HG03457 (cell line): ENCODE results near the gene NKAPD1.
A peak's percentile ranks its signal among the peaks of the same experiment; 100 is the strongest.
"Not testable (repeated sequence)": the region's sequence is repeated elsewhere in the genome, so short reads cannot be mapped to it uniquely, and the experiment has no call there.

Source experiments
- ATAC-seq: cut with Tn5 transposase; IDR thresholded peaks from one replicate; pipeline ENCODE4 v1.9.1; 2021; ENCODE audit warnings: moderate number of reproducible peaks; ENCODE audit not compliant: unreplicated experiment

The NKAPD1 gene

GRCh38 chr11:112073941-112074811, at the start of gene NKAPD1, which contains the start of gene PIH1D2:
Gene NKAPD1 (plus strand): TSS chr11:112074299. CDS start chr11:112075575, 1,276 bp downstream.
Gene PIH1D2 (minus strand): TSS chr11:112074017. CDS start chr11:112073174, 843 bp downstream.
- peak; percentile 74 for ATAC-seq

DNA sequence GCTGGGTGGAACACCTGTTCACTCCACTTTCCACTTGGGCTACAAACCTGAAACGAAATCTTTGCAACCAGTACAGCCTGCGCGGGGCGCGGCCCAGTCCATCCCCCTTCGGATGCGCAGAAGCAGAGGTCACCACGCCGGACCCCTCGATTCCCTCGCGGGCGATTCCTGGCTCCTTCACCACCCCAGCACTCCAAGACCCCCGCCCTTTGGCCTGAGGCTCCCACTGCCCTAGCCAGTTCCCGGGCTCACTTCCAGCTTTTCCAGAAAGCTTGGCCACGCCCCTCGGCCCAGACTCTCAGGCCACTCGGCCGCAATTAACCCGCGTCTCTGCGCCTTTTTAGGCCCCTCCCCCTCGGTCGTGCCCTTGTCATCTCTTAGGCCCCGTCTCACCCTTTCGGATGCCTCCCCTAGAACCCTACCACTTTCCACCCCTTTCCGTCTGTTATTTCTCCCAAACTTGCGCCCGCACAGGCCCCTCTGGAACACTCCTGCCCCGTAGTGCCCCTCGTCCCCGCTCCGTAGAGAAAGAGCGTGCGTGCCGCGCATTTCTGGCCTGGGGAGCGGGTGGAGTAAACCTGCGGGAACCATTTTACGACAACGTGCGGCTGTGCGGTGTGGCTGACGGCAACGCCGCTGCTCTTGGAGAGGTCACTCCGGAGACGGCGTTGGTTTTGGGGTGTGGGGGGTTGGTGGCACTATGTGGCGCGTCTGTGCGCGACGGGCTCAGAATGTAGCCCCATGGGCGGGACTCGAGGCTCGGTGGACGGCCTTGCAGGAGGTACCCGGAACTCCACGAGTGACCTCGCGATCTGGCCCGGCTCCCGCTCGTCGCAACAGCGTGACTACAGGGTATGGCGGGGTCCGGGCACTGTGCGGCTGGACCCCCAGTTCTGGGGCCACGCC, 49.1 kb upstream of the NKAPD1 start, which contains the start of gene DLAT:
TSS of gene DLAT (plus strand) at position 636 of the 906 bp plus-strand sequence. CDS start at position 701, 65 bp downstream.
- ATAC-seq = peak; percentile 67

GRCh38 chr11:112025707-112026106, 48.4 kb upstream of the NKAPD1 start:
- no peak for ATAC-seq

- ATAC-seq = not testable (repeated sequence)
Measured at GRCh38 chr11:112026784-112027410, 47.2 kb upstream of the NKAPD1 start.

DNA sequence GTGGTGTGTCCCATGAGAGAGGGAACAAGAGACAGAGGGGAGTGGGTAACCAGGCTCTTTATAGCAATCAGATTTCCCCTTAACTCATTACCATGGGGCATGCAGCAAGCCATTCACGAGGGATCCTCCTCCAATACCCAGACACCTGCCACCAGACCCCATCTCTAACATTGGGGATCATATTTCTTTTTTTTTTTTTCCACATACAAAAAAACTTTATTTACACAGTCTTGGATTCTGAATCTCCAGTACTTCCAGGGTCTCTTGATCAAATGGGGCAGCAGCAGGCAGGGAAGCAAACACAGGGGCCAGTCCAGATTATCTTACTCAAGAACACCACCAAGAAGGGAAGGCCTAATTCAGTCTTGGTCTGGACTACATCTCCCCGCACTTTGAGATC, 44.6 kb upstream of the NKAPD1 start:
- ATAC-seq = no peak

DNA sequence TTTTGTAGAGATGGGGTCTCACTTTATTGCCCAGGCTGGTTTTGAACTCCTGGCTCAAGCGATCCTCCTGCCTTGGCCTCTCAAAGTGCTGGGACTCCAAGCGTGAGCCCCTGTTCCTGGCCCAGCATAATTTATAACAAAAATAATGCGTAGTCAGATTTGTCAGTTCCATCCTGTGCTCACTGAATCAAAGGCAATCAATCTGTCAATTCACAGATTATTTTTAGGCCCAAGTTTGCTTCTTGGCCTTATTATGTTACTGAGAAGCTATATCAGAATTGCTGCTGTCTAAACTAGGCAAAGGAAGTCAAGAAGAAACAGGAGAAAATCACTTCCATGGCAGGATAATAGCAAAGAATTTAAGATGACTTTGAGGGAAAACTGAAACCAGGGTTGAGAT, 40.2 kb upstream of the NKAPD1 start:
- no peak for ATAC-seq

DNA sequence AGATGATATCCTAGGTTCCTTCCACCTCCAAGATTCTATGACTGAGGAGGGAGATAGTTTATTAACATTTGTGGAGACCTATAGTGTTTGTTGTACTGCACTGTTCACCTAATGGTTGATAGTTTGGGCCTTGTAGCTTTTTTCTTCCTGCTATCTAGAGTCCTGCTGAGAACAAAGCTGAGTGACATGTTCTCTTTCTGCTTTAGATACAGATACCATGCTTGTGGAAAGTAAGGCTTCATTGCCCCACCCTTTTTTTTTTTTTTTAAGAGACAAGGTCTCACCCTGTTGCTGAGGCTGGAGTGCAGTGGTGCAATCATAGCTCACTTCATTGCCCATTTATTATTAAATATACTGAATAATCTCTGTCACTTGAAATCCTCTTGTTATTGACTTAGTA, 36.6 kb upstream of the NKAPD1 start:
- ATAC-seq = no peak

DNA sequence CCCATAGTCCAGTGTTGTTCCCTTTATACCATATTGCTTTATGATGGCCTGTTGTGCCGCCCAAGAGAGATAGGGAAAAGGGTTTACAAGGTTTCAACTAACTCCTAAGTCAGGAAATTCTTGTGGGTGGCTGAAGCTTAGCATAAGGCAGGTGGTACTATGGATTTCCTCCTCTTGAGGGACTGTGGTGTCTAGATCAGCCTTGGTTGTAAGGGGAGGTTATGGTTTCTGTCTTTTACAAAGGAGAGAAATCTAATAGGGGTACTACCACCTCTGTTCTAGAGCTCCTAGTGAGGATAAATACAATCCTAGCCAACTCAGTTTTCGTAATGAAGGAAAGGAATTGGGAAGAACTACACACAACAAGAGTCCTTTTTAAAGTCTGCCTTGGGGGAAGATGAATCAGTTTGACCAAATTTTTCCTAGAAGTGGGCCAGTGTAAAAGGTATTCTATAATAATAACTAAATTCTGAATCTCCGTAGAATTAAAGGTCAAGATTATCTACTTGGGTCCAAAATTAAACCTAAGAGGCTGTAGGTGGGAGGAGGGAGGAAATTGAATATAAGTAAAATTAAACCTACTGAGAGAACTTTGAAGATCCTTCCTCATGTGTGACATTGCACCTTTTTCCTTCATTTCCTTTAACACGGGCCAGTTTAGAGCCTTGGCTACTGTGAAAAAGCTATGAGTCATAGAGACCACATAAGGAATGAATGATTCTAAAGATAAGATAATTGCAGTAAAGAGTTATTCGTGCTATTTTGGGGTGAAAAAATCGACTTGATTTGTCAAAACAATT, 31.7 kb upstream of the NKAPD1 start:
- ATAC-seq = no peak

- no peak for ATAC-seq
Measured at GRCh38 chr11:112042961-112043304, 31.2 kb upstream of the NKAPD1 start.

DNA sequence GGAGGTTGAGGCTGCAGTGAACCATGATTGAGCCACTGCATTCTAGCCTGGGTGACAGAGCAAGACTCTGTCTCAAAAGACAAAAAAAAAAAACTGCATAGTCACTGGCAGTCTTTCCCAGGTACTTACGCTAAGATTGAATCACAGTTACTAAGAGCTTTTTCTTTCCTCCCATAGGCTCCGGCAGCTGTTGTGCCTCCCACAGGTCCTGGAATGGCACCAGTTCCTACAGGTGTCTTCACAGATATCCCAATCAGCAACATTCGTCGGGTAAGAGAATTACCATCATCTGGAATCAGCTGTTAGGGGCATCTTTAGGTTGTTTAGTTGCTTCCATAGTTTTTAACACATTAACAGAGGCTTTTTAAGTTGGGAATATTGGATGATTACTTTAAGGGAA, 29.1 kb upstream of the NKAPD1 start:
- ATAC-seq = no peak

DNA sequence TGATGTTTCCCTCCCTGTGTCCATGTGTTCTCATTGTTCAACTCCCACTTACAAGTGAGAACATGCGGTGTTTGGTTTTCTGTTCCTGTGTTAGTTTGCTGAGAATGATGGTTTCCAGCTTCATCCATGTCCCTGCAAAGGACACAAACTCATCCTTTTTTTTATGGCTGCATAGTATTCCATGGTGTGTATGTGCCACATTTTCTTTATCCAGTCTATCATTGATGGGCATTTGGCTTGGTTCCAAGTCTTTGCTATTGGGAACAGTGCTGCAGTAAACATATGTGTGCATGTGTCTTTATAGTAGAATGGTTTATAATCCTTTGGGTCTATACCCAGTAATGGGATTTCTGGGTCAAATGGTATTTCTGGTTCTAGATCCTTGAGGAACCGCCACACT, 27.5 kb upstream of the NKAPD1 start:
- ATAC-seq = not testable (repeated sequence)

GRCh38 chr11:112048256-112048655, 25.8 kb upstream of the NKAPD1 start:
- ATAC-seq = not testable (repeated sequence)

DNA sequence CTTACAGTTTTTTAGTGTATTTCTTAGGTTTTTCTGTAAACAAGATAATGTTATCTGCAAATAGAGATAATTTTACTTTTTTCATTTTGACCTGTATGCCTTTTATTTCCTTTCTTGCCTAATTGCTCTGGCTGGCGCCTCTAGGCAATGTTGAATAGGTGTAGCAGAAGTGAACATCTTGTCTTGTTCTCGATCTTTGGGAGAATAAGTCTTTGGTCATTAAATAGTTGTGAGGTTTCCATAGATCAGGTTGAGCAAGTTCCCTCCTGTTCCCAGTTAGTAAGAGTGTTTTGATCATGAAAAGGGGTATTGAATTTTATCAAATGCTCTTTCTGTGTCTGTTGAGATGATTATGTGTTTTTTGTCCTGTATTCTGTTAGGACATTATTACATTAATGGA, 24.3 kb upstream of the NKAPD1 start:
- ATAC-seq = no peak

GRCh38 chr11:112050721-112051120, 23.4 kb upstream of the NKAPD1 start:
- ATAC-seq = peak; percentile 54

DNA sequence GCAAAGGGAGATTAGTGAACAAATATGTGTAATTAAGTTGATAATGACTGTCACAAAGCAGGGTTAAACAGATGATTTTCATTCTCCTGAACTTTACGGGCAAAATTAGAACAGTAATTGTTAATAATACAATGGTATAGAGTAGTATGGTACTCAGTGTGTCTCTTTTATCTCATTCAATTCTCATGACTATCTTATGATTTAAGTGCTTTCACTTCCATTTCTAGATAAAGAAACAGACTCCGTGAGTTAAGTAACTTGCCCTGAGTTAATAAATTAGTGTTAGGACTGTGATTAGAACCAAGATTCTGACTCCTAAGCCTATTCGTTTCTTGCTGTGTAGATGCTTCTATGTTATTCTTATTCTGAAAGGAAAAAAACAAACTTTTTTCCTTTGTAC, 22.3 kb upstream of the NKAPD1 start:
- ATAC-seq = no peak

- no peak for ATAC-seq
Measured at GRCh38 chr11:112057170-112057569, 16.9 kb upstream of the NKAPD1 start.

DNA sequence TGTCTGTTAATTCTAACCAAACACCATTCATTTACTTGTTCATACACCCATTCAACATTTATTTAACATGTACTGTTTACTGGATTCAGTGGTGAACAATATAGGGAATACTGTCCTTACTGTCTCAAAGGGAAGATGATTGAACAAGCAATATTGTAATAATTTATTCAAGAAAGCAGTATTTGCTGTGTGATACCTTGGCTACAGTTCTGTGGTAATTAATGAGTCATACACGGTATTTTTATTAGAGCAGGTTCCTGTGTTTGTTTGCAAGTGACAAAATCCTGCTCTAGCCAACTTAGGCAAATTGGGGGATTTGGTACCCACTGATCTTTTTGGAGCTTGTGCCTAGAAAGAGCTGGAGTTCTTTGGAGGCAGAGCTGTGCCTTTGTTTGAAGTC, 16.0 kb upstream of the NKAPD1 start:
- ATAC-seq = no peak

DNA sequence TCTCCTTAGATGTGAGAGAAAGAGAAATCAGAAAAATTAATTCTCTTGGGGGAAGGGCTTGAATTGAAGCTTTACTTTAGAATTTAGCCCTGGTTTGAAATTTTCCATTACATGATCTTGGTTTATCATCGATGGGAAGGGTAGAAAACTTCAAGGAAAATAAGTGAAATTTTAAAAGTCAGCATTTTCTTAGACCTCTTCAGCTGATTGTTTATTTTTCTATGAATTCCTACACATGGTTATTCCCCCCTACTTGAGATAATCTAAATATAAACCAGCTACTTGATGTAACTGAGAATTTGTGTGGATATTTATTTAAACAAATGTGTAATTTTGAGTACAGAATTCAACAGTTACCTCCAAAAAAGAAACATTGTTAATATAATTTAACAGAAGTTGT, 11.2 kb upstream of the NKAPD1 start:
- ATAC-seq = no peak

- ATAC-seq = no peak
Measured at GRCh38 chr11:112082729-112083128, 8.6 kb downstream of the NKAPD1 start.

DNA sequence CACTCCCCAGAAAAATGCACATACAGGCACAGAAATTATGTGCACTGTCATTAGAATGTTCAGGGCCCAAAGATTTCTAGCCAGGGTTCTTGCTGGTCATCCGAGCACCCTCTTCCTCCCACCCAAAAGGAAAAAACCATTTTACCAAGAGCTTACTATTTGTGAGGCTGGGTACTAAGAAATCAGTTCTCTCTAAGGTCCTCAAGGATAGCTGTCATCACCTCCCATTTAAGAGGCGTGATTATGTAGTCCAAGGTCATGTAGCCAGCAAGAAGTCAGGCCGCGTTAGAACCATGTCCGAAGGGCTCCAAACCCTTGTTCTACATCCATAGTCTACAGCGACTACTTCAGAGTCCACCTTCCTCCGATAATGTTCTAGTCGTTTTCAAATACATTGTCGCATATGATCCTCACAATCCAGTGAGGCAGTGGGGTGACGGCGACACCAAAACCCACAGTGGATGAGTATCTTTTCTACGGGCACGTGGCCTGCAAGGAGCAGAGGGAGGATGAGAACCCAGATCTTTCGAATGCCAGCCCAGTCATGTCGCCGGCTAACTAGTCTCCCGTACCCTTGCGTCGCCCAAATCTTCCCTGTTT, 11.8 kb downstream of the NKAPD1 start:
- ATAC-seq = peak; percentile 21
